Measurements from ENCODE around the gene HMX3.

DNA sequence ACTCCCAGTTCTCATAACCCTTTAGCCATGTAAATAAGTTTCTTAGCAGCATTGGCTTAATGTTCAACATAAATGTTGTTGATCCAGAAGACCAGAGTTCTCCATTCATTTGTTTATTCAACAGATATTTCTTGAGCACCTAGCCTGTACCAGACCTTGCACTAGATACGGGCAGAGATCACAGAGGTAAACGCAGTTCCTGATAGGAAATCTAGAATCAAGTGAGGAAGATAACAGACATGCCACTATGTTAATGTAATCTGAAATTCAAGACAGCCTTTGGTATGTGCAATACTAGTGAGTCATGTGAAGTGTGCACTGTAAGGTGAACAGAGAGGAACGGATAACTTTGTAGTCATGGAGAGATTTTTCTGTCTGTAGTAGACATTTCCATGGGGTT, 21.4 kb downstream of the HMX3 start:
- TF ChIP-seq, protein P1, sequence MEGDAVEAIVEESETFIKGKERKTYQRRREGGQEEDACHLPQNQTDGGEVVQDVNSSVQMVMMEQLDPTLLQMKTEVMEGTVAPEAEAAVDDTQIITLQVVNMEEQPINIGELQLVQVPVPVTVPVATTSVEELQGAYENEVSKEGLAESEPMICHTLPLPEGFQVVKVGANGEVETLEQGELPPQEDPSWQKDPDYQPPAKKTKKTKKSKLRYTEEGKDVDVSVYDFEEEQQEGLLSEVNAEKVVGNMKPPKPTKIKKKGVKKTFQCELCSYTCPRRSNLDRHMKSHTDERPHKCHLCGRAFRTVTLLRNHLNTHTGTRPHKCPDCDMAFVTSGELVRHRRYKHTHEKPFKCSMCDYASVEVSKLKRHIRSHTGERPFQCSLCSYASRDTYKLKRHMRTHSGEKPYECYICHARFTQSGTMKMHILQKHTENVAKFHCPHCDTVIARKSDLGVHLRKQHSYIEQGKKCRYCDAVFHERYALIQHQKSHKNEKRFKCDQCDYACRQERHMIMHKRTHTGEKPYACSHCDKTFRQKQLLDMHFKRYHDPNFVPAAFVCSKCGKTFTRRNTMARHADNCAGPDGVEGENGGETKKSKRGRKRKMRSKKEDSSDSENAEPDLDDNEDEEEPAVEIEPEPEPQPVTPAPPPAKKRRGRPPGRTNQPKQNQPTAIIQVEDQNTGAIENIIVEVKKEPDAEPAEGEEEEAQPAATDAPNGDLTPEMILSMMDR (IDR thresholded peaks at IDR 0.05; ENCODE audit: low read length), result no peak
- TF ChIP-seq EZH2 (IDR thresholded peaks at IDR 0.05; ENCODE audit: borderline replicate concordance, low read length), result no peak
